Activated naive CD8-positive, alpha-beta T cell treated with anti-CD3 and anti-CD28 coated beads, Interleukin-2, amount 50 U/mL, for 24 hours (primary cell): ENCODE data around the gene CEP89.
"Not testable (repeated sequence)": the region's sequence is repeated elsewhere in the genome, so short reads cannot be mapped to it uniquely, and the experiment has no call there.

Experiments used
- ATAC-seq: fragments of 150-1000 bp; cut with Tn5 transposase; one replicate; pipeline ENCODE4 v1.10.0; 2021
- DNase-seq: peaks from one replicate; pipeline ENCODE4 v3.0.0; 2021
- H3K27ac Mint-ChIP-seq: one replicate; pipeline ENCODE4 v1.8.0; 2021; ENCODE audit warnings: mild to moderate bottlenecking, mixed read lengths
- H3K27me3 Mint-ChIP-seq: one replicate; pipeline ENCODE4 v1.8.0; 2021; ENCODE audit warnings: mixed read lengths
- H3K36me3 Mint-ChIP-seq: one replicate; pipeline ENCODE4 v1.8.0; 2021; ENCODE audit warnings: low read depth, mixed read lengths
- H3K4me1 Mint-ChIP-seq: one replicate; pipeline ENCODE4 v1.8.0; 2021; ENCODE audit warnings: mixed read lengths
- H3K4me3 Mint-ChIP-seq: one replicate; pipeline ENCODE4 v1.8.0; 2021; ENCODE audit warnings: mild to moderate bottlenecking, moderate library complexity, mixed read lengths
- H3K9me3 Mint-ChIP-seq: one replicate; pipeline ENCODE4 v1.8.0; 2021; ENCODE audit warnings: mixed read lengths

CEP89 gene

DNA sequence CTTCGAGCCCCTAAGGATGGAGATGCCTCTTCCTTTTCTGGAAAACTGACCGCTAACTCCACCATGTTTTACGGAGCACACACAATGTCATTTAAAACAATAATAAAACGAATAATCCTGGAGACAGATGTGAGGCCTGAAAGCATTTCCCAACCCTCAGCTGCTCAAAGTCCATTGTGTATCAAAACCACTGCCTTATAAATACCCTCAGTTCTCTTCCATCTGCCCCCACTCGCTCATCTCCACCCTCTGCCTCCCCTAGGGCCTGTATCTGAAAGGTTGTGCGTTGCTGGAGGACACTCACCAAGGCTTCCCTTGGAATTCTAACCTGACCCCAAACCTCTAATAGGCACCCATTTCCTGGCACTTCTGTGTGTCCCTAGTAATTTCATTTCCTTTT is 10.7 kb upstream of the CEP89 start:
- ATAC-seq, H3K9me3 Mint-ChIP-seq, H3K27ac Mint-ChIP-seq, H3K27me3 Mint-ChIP-seq, H3K4me3 Mint-ChIP-seq, H3K4me1 Mint-ChIP-seq, H3K36me3 Mint-ChIP-seq, DNase-seq: not testable (repeated sequence)

DNA sequence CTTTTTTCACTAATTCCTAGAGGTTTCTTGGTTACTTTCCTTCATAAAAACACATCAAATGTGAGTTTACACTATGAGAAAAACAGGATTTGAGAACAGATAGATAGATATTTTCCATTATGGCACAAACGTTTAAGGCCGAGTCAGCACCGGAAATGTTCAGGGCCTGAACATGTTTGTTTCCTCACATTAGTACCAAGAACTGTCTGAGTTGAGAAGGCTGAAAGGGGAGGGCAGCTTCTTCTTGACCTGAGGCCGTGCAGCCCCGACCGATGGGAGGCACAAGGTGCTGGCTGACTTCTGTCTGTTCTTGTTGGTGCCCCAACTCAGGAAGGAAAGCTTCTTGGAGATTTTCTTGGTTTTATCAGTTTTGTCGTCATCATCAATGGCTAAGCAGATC is 8.0 kb upstream of the CEP89 start:
- not testable (repeated sequence) for H3K9me3 Mint-ChIP-seq, H3K27ac Mint-ChIP-seq, H3K27me3 Mint-ChIP-seq, H3K36me3 Mint-ChIP-seq, H3K4me3 Mint-ChIP-seq, H3K4me1 Mint-ChIP-seq, ATAC-seq, DNase-seq

GRCh38 chr19:32977813-32978212 is 6.1 kb upstream of the CEP89 start:
- not testable (repeated sequence) for H3K4me3 Mint-ChIP-seq, ATAC-seq, H3K27me3 Mint-ChIP-seq, H3K27ac Mint-ChIP-seq, H3K9me3 Mint-ChIP-seq, H3K36me3 Mint-ChIP-seq, DNase-seq, H3K4me1 Mint-ChIP-seq

- no peak overlapping the region for H3K4me3 Mint-ChIP-seq
- DNase-seq (no peak), ATAC-seq (no peak)
- H3K4me1 Mint-ChIP-seq: no peaks in the 10 kb centered on the region
- H3K27me3 Mint-ChIP-seq: no peaks in the 10 kb centered on the region
- H3K27ac Mint-ChIP-seq: no peak overlapping the region
- H3K36me3 Mint-ChIP-seq: peaks cover 6% of the 10 kb centered on the region
- no peaks in the 10 kb centered on the region for H3K9me3 Mint-ChIP-seq
Observed at GRCh38 chr19:32977280-32977679, 5.5 kb upstream of the CEP89 start.

- DNase-seq (peak; percentile 75), ATAC-seq (no peak)
- peaks cover 3% of the 10 kb centered on the region for H3K4me1 Mint-ChIP-seq
- peaks cover 10% of the 10 kb centered on the region for H3K36me3 Mint-ChIP-seq
- H3K27me3 Mint-ChIP-seq: no peaks in the 10 kb centered on the region
- H3K27ac Mint-ChIP-seq: no peak overlapping the region
- no peak overlapping the region for H3K4me3 Mint-ChIP-seq
- H3K9me3 Mint-ChIP-seq: no peaks in the 10 kb centered on the region
Observed at GRCh38 chr19:32976223-32976805, 4.6 kb upstream of the CEP89 start.

DNA sequence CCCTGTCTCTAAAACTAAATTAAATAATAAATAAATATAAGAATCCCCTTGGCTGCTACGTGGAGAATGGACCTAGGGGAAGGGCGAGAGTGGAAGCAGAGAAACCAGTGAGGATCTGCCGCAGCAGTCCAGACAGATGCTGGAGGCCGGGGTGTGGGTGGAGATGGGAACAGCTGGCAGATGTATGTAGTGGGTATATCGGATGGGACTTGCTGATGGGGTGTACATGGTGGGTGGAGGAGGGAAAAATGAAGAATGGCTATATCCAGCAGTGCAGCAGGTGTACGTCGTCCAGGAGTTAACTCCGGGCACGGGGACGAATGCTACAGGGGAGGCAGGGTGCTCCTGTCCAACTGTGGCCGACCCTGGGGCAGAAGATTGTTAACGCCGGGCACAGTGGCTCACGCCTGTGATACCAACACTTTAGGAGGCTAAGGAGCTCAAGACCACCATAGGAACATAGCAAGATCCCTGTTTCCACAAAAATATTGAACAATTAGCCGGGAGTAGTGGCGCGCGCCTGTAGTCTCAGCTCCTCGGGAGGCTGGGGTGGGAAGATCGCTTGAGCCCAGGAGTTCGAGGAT is 654 bp downstream of the CEP89 start:
- Mint-ChIP-seq H3K27me3 (no peaks in the 10 kb centered on the region), H3K4me1 (peaks cover 10% of the 10 kb centered on the region), H3K4me3 (peak overlapping the region; percentile 98), H3K36me3 (peaks cover 14% of the 10 kb centered on the region), H3K9me3 (no peaks in the 10 kb centered on the region), H3K27ac (peak overlapping the region; percentile 89)
- no peak for DNase-seq
- no peak for ATAC-seq

DNA sequence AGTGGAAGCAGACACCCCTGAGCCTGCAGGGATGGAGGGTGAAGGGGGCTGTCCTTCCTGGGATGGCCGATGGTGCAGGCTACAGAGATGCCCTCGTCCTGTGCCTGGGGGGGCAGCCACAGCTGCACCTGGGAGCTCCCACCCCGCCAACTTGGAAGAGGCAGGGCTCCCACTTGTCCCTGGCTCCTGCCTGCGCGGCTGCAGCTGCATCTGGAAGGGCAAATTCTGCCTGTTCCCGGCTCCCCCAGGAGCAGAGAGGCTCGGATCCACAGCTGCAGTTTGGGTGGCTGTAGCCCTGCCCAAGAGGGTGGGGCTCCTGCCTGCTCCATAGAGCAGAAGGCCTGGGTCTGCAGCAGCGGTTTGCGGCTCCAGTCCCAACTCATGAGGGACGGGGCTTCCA is 2.2 kb downstream of the CEP89 start:
- no peak for DNase-seq
- Mint-ChIP-seq H3K27ac (no peak overlapping the region), H3K9me3 (no peaks in the 10 kb centered on the region), H3K36me3 (peaks cover 10% of the 10 kb centered on the region), H3K27me3 (no peaks in the 10 kb centered on the region), H3K4me1 (peaks cover 10% of the 10 kb centered on the region), H3K4me3 (no peak overlapping the region)
- ATAC-seq: no peak

DNA sequence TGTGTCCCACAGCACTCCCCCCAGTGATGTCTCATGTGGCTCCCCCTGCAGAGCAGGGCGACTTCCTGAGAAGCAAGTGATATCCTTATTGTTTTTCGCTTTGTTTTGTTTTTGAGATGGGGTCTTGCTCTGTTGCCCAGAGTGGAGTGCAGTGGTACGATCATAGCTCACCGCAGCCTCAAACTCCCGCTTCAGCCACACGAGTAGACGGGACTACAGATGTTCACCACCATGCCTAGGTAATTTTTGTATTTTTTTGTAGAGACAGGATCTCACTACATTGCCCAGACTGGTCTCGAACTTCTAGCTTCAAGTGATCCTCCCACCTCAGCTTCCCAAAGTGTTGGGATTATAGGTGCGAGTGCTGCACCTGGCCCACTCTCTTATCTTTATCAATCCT is 5.0 kb downstream of the CEP89 start:
- DNase-seq (no peak), ATAC-seq (no peak)
- Mint-ChIP-seq H3K4me1 (peaks cover 8% of the 10 kb centered on the region), H3K9me3 (no peaks in the 10 kb centered on the region), H3K36me3 (peaks cover 18% of the 10 kb centered on the region), H3K4me3 (no peak overlapping the region), H3K27me3 (no peaks in the 10 kb centered on the region), H3K27ac (no peak overlapping the region)

- DNase-seq (no peak), ATAC-seq (no peak)
- H3K4me1 Mint-ChIP-seq: no peaks in the 10 kb centered on the region
- H3K9me3 Mint-ChIP-seq: no peaks in the 10 kb centered on the region
- peaks cover 42% of the 10 kb centered on the region for H3K36me3 Mint-ChIP-seq
- H3K27ac Mint-ChIP-seq: no peak overlapping the region
- H3K4me3 Mint-ChIP-seq: no peak overlapping the region
- H3K27me3 Mint-ChIP-seq: no peaks in the 10 kb centered on the region
Observed at GRCh38 chr19:32945260-32945659, 26.5 kb downstream of the CEP89 start.

GRCh38 chr19:32941273-32941672 is 30.5 kb downstream of the CEP89 start:
- peaks cover 26% of the 10 kb centered on the region for H3K36me3 Mint-ChIP-seq
- not testable (repeated sequence) for H3K27me3 Mint-ChIP-seq, H3K4me1 Mint-ChIP-seq, H3K4me3 Mint-ChIP-seq, DNase-seq, ATAC-seq, H3K27ac Mint-ChIP-seq, H3K9me3 Mint-ChIP-seq

- H3K4me3 Mint-ChIP-seq: no peak overlapping the region
- H3K4me1 Mint-ChIP-seq: no peaks in the 10 kb centered on the region
- no peak overlapping the region for H3K27ac Mint-ChIP-seq
- no peak for ATAC-seq
- DNase-seq: no peak
- no peaks in the 10 kb centered on the region for H3K27me3 Mint-ChIP-seq
- H3K9me3 Mint-ChIP-seq: no peaks in the 10 kb centered on the region
- H3K36me3 Mint-ChIP-seq: peaks cover 16% of the 10 kb centered on the region
Observed at GRCh38 chr19:32936065-32936464, 35.7 kb downstream of the CEP89 start.

- DNase-seq (no peak), ATAC-seq (no peak)
- H3K4me3 Mint-ChIP-seq: no peak overlapping the region
- H3K9me3 Mint-ChIP-seq: no peaks in the 10 kb centered on the region
- no peaks in the 10 kb centered on the region for H3K4me1 Mint-ChIP-seq
- no peak overlapping the region for H3K27ac Mint-ChIP-seq
- H3K36me3 Mint-ChIP-seq: peaks cover 17% of the 10 kb centered on the region
- no peaks in the 10 kb centered on the region for H3K27me3 Mint-ChIP-seq
Observed at GRCh38 chr19:32935629-32936028, 36.1 kb downstream of the CEP89 start.

GRCh38 chr19:32933571-32933970 is 38.2 kb downstream of the CEP89 start:
- H3K27ac Mint-ChIP-seq: no peak overlapping the region
- no peak overlapping the region for H3K4me3 Mint-ChIP-seq
- H3K9me3 Mint-ChIP-seq: peaks cover 2% of the 10 kb centered on the region
- ATAC-seq: no peak
- no peaks in the 10 kb centered on the region for H3K4me1 Mint-ChIP-seq
- H3K36me3 Mint-ChIP-seq: peaks cover 34% of the 10 kb centered on the region
- no peaks in the 10 kb centered on the region for H3K27me3 Mint-ChIP-seq
- DNase-seq: no peak

- ATAC-seq (no peak), DNase-seq (no peak)
- Mint-ChIP-seq H3K9me3 (peaks cover 8% of the 10 kb centered on the region), H3K4me1 (no peaks in the 10 kb centered on the region), H3K27me3 (no peaks in the 10 kb centered on the region), H3K4me3 (no peak overlapping the region), H3K36me3 (peaks cover 34% of the 10 kb centered on the region), H3K27ac (no peak overlapping the region)
Observed at GRCh38 chr19:32930567-32930966, 41.2 kb downstream of the CEP89 start.

GRCh38 chr19:32928806-32929205 is 43.0 kb downstream of the CEP89 start:
- Mint-ChIP-seq H3K36me3 (peaks cover 31% of the 10 kb centered on the region), H3K4me3 (no peak overlapping the region), H3K27ac (no peak overlapping the region), H3K9me3 (peaks cover 8% of the 10 kb centered on the region), H3K4me1 (no peaks in the 10 kb centered on the region), H3K27me3 (no peaks in the 10 kb centered on the region)
- no peak for DNase-seq
- ATAC-seq: no peak

GRCh38 chr19:32924200-32924599 is 47.6 kb downstream of the CEP89 start:
- Mint-ChIP-seq H3K27ac (no peak overlapping the region), H3K9me3 (peaks cover 8% of the 10 kb centered on the region), H3K27me3 (no peaks in the 10 kb centered on the region), H3K4me3 (no peak overlapping the region), H3K36me3 (peaks cover 20% of the 10 kb centered on the region), H3K4me1 (peaks cover 5% of the 10 kb centered on the region)
- ATAC-seq (no peak), DNase-seq (no peak)
